Hepatocyte (in vitro differentiated cells): ENCODE data around the gene GALT.

Experiments used
- CTCF ChIP-seq: fragments of 200-600 bp; sonication (generic); IDR thresholded peaks from 2 replicates; pipeline ENCODE4 v1.5.1; 2016; ENCODE audit warnings: antibody characterized with exemption, mild to moderate bottlenecking; ENCODE audit not compliant: poor library complexity
- EZH2 ChIP-seq: fragments of 200-600 bp; sonication (generic); IDR thresholded peaks from 2 replicates; pipeline ENCODE4 v1.6.1; 2016; ENCODE audit warnings: antibody characterized with exemption, mild to moderate bottlenecking, borderline replicate concordance

GRCh38 chr9:34652602-34653000 is 6.1 kb downstream of the GALT start:
- no peak for TF ChIP-seq CTCF
- no peak for TF ChIP-seq EZH2
